Keratinocyte (primary cell): Measurements from ENCODE around the gene SPDYC.

Experiments used
- CTCF ChIP-seq, 3 experiments: IDR thresholded peaks in 1 of 3; conservative IDR thresholded peaks in 1 of 3; optimal IDR thresholded peaks in 1 of 3; 2 replicates in 2 of 3; 3 replicates in 1 of 3; pipeline versions ENCODE3 to v1.5.1; 2011; ENCODE audit warnings: low read length in 3 of 3, mild to moderate bottlenecking in 3 of 3, moderate library complexity in 2 of 3, control low read depth in 1 of 3, inconsistent platforms in 1 of 3; ENCODE audit not compliant: insufficient read depth in 2 of 3; ENCODE audit errors: extremely low read depth in 1 of 3
- EZH2 ChIP-seq: IDR thresholded peaks from one replicate; pipeline ENCODE4 v1.6.1; 2012; ENCODE audit warnings: inconsistent platforms, mild to moderate bottlenecking, low read length, moderate library complexity

GRCh38 chr11:65182258-65183170 lies 12.5 kb downstream of the SPDYC start:
- no peak for TF ChIP-seq CTCF (optimal IDR thresholded peaks at IDR 0.05 in 1 of 3, IDR thresholded peaks at IDR 0.05 in 1 of 3, conservative IDR thresholded peaks at IDR 0.05 in 1 of 3; ENCODE audit: extremely low read depth in 1 of 3, insufficient read depth in 2 of 3, low read length in 3 of 3)
- no peak for TF ChIP-seq EZH2
